Measurements from ENCODE around the gene CALU. TPM values are rescaled to one million over a fixed set of nuclear protein-coding genes. Genes with fewer than 3 reads are reported as not detected.

CALU gene
- 121 to 210 TPM (median 148 TPM) in 5 replicates for total RNA-seq (2022; extraction: Qiagen RNA extraction)

GRCh38 chr7:128739048-128739962 is at the start of gene CALU:
CALU (plus strand) TSS chr7:128739359; CDS start chr7:128748584, 9,225 bp downstream.

GRCh38 chr7:128775744-128776474 is 36.8 kb downstream of the CALU start, which contains the start of gene OPN1SW:
OPN1SW (minus strand) TSS chr7:128775794; CDS start chr7:128775781, 13 bp downstream.

DNA sequence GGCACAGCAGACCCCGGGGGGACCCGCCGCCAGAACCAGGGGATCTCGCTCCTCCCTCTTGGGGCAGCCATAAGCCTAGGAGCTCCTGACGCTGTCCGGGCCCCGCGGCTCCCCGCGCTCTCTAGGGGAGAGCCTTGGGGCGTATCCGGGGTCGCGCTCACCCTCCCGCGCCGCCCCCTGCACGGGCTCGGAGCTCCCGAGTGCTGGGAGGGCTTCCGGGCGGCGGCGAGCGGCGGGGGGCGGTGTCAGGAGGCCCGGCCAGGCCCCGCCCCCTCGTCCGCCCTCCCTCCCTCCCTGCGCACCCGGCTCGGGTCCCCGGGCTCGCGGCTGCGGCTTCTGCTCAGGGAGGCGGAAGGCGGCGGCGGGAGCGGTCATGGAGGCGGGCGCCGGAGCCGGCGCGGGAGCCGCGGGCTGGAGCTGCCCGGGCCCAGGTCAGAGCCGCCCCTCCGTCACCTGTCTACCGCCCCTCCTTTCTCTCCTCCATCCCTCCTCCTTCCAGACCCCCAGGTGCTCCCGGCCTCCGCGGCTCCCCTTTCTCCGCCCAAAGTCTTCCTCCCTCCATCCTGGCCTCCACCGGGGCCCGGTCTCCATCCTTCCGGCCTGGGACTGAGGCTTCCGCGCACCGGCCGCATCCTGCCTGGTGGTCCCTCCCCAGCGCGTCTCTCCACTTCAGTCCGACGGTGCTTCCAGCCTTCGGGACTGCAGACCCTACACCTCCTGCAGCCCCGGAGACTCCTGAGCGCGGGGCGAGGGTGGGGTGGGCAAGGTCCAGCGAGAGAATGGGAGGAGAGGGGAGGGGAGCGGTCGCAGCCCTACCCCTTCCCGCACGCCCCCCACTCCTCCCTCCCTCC is 52.2 kb downstream of the CALU start, which contains the start of gene CCDC136:
Gene CCDC136, plus strand, starts transcription at position 848 of the 851 bp plus-strand sequence. CDS start 444 bp downstream, outside the sequence.

Other genes with a start within 250 kb of the CALU start
- 0.33 to 0.70 TPM (median 0.45 TPM) in 5 replicates for gene GARIN1A, start 67.1 kb upstream of the CALU start, total RNA-seq (2022; extraction: Qiagen RNA extraction)
- not detected in 5 replicates for gene OPN1SW, start 36.4 kb downstream of the CALU start, total RNA-seq (2022; extraction: Qiagen RNA extraction)
- gene CCDC136, start 52.6 kb downstream of the CALU start, total RNA-seq (2022; extraction: Qiagen RNA extraction): 1.7 to 3.0 TPM (median 2.4 TPM) in 5 replicates
- 3.9 to 6.9 TPM (median 4.9 TPM) in 5 replicates for gene FLNC, start 91.0 kb downstream of the CALU start, total RNA-seq (2022; extraction: Qiagen RNA extraction)
- gene ATP6V1F, start 123.5 kb downstream of the CALU start, total RNA-seq (2022; extraction: Qiagen RNA extraction): 246 to 264 TPM (median 254 TPM) in 5 replicates
- gene KCP, start 171.3 kb downstream of the CALU start, total RNA-seq (2022; extraction: Qiagen RNA extraction): 0.14 to 0.25 TPM (median 0.22 TPM) in 5 replicates
- gene IRF5, start 198.6 kb downstream of the CALU start, total RNA-seq (2022; extraction: Qiagen RNA extraction): 11.4 to 17.4 TPM (median 14.5 TPM) in 5 replicates

Data from A549 treated with CORT108297 at 1 μM for 4 hours (cell line).